ENCODE results near the gene DMRT3.

GRCh38 chr9:1028501-1029190, 52.2 kb downstream of the DMRT3 start:
- TF ChIP-seq CHD2 (IDR thresholded peaks at IDR 0.05; ENCODE audit: low read depth, low read length): no peak
- no peak for TF ChIP-seq NR1H2 (CRISPR knock-in tag; IDR thresholded peaks at IDR 0.05)
- TF ChIP-seq STAT6 (CRISPR knock-in tag; IDR thresholded peaks at IDR 0.05): no peak
- no peak for TF ChIP-seq TRIM28 (IDR thresholded peaks at IDR 0.05)
- no peak for TF ChIP-seq CTCF (IDR thresholded peaks at IDR 0.05 in 2 of 3, conservative IDR thresholded peaks at IDR 0.05 in 1 of 3; ENCODE audit: insufficient read depth in 2 of 3, low read depth in 1 of 3, low read length in 3 of 3)
- no peak for TF ChIP-seq RFX5 (IDR thresholded peaks at IDR 0.05; ENCODE audit: low read depth, low read length)

Data from K562 (cell line).